PFSK-1 (cell line): ENCODE results near the gene ANKS1A.

Source experiments
- FOXP2 ChIP-seq: optimal IDR thresholded peaks from 2 replicates; pipeline ENCODE3; 2011; ENCODE audit warnings: borderline replicate concordance, control low read depth, inconsistent platforms; ENCODE audit not compliant: insufficient read depth; ENCODE audit errors: extremely low read length, extremely low read depth
- POLR2AphosphoS5 ChIP-seq: IDR thresholded peaks from 2 replicates; pipeline ENCODE4 v1.6.1; 2012; ENCODE audit warnings: low read depth, mild to moderate bottlenecking, control low read depth, low read length, moderate library complexity
- REST ChIP-seq, 2 experiments: IDR thresholded peaks; 2 replicates each; pipeline versions ENCODE4 v1.6.1 to v1.8.0; 2011 to 2012; ENCODE audit warnings: low read depth in 2 of 2, low read length in 2 of 2, control low read depth in 1 of 2, inconsistent platforms in 1 of 2, mild to moderate bottlenecking in 1 of 2, moderate library complexity in 1 of 2; ENCODE audit not compliant: insufficient read depth in 1 of 2
- SIN3A ChIP-seq: IDR thresholded peaks from 2 replicates; pipeline ENCODE4 v1.6.1; 2012; ENCODE audit warnings: mild to moderate bottlenecking, low read length, moderate library complexity, borderline replicate concordance; ENCODE audit not compliant: insufficient read depth
- TAF1 ChIP-seq: IDR thresholded peaks from 2 replicates; pipeline ENCODE4 v1.6.1; 2012; ENCODE audit warnings: low read length, control low read depth, borderline replicate concordance; ENCODE audit not compliant: insufficient read depth

Gene ANKS1A

GRCh38 chr6:35021004-35021403 is 131.9 kb downstream of the ANKS1A start:
- no peak for TF ChIP-seq POLR2AphosphoS5
- no peak for TF ChIP-seq FOXP2
- no peak for TF ChIP-seq REST (IDR thresholded peaks at IDR 0.05; ENCODE audit: insufficient read depth in 1 of 2, low read depth in 2 of 2, low read length in 2 of 2)
- no peak for TF ChIP-seq TAF1
- TF ChIP-seq SIN3A, result no peak

- no peak for TF ChIP-seq FOXP2
- TF ChIP-seq POLR2AphosphoS5, result no peak
- no peak for TF ChIP-seq SIN3A
- TF ChIP-seq TAF1, result no peak
- TF ChIP-seq REST (IDR thresholded peaks at IDR 0.05; ENCODE audit: insufficient read depth in 1 of 2, low read depth in 2 of 2, low read length in 2 of 2), result no peak
Measured at GRCh38 chr6:35023091-35024000, 134.3 kb downstream of the ANKS1A start.

- TF ChIP-seq SIN3A (no peak), REST (IDR thresholded peaks at IDR 0.05; ENCODE audit: insufficient read depth in 1 of 2, low read depth in 2 of 2, low read length in 2 of 2) (no peak), TAF1 (no peak), FOXP2 (no peak), POLR2AphosphoS5 (no peak)
Measured at GRCh38 chr6:35024551-35025054, 135.5 kb downstream of the ANKS1A start.

- TF ChIP-seq POLR2AphosphoS5 (no peak), SIN3A (no peak), REST (IDR thresholded peaks at IDR 0.05; ENCODE audit: insufficient read depth in 1 of 2, low read depth in 2 of 2, low read length in 2 of 2) (no peak), TAF1 (no peak), FOXP2 (no peak)
Measured at GRCh38 chr6:35025232-35026188, 136.5 kb downstream of the ANKS1A start.
